Ascending aorta (tissue), 2 donors: ENCODE measurements around the gene EN2. TPM values are rescaled to one million over a fixed set of nuclear protein-coding genes. Genes with fewer than 3 reads are reported as not detected.
A peak's percentile ranks its signal among the peaks of the same experiment; 100 is the strongest.

Experiments
- DNase-seq, 2 donors: peaks; one replicate each; pipeline ENCODE4 v3.0.0-alpha.2; 2019; ENCODE audit warnings: low spot score in 2 of 2
- H3K27ac ChIP-seq, 2 donors: fragments of 200-600 bp; sonication (generic); one replicate each; pipeline ENCODE4 v1.5.1; 2016 to 2017; ENCODE audit warnings: mild to moderate bottlenecking in 1 of 2
- H3K27me3 ChIP-seq: fragments of 200-600 bp; sonication (generic); one replicate; pipeline ENCODE4 v1.5.1; 2017
- H3K36me3 ChIP-seq, 2 donors: fragments of 200-600 bp; sonication (generic); one replicate each; pipeline ENCODE4 v1.5.1; 2016
- H3K4me1 ChIP-seq, 2 donors: fragments of 200-600 bp; sonication (generic); one replicate each; pipeline ENCODE4 v1.5.1; 2016 to 2017; ENCODE audit warnings: mild to moderate bottlenecking in 1 of 2
- H3K4me3 ChIP-seq, 2 donors: fragments of 200-600 bp; sonication (generic); one replicate each; pipeline ENCODE4 v1.5.1; 2016 to 2017; ENCODE audit warnings: mild to moderate bottlenecking in 1 of 2
- H3K9me3 ChIP-seq, 2 donors: fragments of 200-600 bp; sonication (generic); one replicate each; pipeline ENCODE4 v1.5.1; 2016
- intact Hi-C: fragments of 100-400 bp; cut with DNase I; formaldehyde crosslinking; loops from one replicate; pipeline ENCODE4 v1.15.1; 2023
- total RNA-seq: library from RNA; depleted of rRNA; stranded (reverse); fragments of >200 nt; gene quantifications from one replicate; pipeline ENCODE4 v1.1.0, GENCODE V29; 2016
- TF ChIP-seq, protein P1 (sequence below), 3 experiments: fragments of 200-600 bp in 2 of 3; fragments of 450-650 bp in 1 of 3; sonication (generic) in 2 of 3; IDR thresholded peaks; one replicate each; pipeline ENCODE4 v1.5.1; 2016 to 2019; ENCODE audit warnings: antibody characterized with exemption in 3 of 3, mild to moderate bottlenecking in 1 of 3, moderate library complexity in 1 of 3

EN2 gene
- total RNA-seq: not detected

DNA sequence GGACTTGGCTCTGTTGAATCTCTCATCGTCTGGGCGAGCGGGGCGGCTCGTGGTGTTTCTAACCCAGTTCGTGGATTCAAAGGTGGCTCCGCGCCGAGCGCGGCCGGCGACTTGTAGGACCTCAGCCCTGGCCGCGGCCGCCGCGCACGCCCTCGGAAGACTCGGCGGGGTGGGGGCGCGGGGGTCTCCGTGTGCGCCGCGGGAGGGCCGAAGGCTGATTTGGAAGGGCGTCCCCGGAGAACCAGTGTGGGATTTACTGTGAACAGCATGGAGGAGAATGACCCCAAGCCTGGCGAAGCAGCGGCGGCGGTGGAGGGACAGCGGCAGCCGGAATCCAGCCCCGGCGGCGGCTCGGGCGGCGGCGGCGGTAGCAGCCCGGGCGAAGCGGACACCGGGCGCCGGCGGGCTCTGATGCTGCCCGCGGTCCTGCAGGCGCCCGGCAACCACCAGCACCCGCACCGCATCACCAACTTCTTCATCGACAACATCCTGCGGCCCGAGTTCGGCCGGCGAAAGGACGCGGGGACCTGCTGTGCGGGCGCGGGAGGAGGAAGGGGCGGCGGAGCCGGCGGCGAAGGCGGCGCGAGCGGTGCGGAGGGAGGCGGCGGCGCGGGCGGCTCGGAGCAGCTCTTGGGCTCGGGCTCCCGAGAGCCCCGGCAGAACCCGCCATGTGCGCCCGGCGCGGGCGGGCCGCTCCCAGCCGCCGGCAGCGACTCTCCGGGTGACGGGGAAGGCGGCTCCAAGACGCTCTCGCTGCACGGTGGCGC, at the start of gene EN2:
TSS of gene EN2 (plus strand) at position 19 of the 767 bp plus-strand sequence. CDS start at position 268, 249 bp downstream.
- H3K4me1 ChIP-seq: peaks cover 17 to 20% of the 10 kb centered on the region in 2 donors
- H3K27me3 ChIP-seq: peaks cover 46% of the 10 kb centered on the region
- H3K27ac ChIP-seq: no peak within 1 kb of the TSS
- peak within 1 kb of the TSS; percentile 61 to 68 for H3K4me3 ChIP-seq
- TF ChIP-seq, protein P1, sequence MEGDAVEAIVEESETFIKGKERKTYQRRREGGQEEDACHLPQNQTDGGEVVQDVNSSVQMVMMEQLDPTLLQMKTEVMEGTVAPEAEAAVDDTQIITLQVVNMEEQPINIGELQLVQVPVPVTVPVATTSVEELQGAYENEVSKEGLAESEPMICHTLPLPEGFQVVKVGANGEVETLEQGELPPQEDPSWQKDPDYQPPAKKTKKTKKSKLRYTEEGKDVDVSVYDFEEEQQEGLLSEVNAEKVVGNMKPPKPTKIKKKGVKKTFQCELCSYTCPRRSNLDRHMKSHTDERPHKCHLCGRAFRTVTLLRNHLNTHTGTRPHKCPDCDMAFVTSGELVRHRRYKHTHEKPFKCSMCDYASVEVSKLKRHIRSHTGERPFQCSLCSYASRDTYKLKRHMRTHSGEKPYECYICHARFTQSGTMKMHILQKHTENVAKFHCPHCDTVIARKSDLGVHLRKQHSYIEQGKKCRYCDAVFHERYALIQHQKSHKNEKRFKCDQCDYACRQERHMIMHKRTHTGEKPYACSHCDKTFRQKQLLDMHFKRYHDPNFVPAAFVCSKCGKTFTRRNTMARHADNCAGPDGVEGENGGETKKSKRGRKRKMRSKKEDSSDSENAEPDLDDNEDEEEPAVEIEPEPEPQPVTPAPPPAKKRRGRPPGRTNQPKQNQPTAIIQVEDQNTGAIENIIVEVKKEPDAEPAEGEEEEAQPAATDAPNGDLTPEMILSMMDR (IDR thresholded peaks at IDR 0.05): no peak
- DNase-seq: no peak
- H3K36me3 ChIP-seq: no peaks in the 10 kb centered on the region
- intact Hi-C loops: loop anchor here (5.0 kb wide), 1 partner anchor 161 kb away; the partner anchor contains the start of gene INSIG1
- no peaks in the 10 kb centered on the region for H3K9me3 ChIP-seq

DNA sequence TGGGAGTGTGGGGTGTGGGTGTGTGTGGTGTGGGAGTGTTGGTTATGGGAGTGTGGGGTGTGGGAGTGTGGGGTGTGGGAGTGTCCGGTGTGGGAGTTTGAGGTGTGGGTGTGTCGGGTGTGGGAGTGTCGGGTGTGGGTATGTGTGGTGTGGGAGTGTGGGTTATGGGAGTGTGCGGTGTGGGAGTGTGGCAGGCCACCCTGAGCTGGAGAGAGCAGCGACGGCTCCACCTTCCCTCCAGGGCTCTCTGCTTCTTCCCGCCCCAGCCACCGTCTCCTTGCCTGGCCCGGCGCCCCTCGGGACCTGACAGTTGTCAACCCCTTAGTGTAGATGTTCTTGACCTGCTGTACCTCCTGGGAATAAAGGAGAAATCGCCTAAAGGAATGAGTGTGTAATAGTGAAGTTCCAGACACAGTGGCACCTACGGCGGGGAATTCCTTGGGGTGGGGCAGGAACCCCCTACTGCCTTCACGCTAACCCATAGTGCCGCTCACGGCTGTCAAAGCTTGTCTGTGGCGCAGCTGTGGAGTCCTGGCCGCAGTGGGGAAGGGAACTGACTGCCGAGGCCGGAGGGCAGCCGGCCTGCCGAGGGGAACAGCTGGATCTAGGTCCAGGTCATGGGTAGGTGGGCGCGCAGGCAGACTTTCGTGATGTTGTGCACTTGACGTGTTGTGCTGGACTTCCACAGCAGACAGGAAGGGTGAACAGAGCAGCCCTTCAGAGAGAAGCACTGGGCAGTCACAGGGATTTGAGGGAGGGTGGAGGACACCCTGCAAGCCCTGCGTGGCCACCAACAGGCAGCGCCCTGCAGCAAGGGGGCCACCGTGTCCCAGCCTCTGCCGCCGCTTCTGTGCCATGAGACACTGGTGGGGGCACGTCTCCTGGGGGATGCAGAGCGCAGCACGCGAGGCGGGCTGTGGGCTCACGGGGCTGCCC, 49.0 kb upstream of the EN2 start:
- no peaks in the 10 kb centered on the region for H3K36me3 ChIP-seq
- no peak overlapping the region for H3K4me3 ChIP-seq
- no peak overlapping the region for H3K27ac ChIP-seq
- intact Hi-C loops: no loop called here
- no peaks in the 10 kb centered on the region for H3K4me1 ChIP-seq
- DNase-seq: no peak
- no peaks in the 10 kb centered on the region for H3K9me3 ChIP-seq
- TF ChIP-seq, protein P1 (IDR thresholded peaks at IDR 0.05): no peak
- no peaks in the 10 kb centered on the region for H3K27me3 ChIP-seq

DNA sequence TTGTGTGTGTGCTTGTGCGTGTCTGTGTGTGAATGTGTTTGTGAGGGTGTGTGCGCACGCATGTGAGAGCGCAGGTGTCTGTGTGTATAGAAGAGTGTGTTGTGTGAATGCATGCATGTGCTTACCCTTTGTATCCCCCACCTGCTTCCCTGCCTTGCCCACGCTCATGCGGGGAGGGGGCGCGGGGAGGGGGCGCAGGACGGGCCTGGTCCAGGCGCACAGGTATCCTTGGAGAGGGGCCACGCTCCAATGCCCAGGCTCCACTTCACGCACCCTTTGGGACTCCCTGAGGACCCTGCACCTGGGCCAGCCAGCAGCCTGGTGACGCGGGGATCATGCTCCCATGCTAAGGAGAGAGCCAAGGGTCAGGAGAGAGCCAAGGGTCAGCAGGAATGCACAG, 47.9 kb upstream of the EN2 start:
- TF ChIP-seq, protein P1 (IDR thresholded peaks at IDR 0.05): no peak

DNA sequence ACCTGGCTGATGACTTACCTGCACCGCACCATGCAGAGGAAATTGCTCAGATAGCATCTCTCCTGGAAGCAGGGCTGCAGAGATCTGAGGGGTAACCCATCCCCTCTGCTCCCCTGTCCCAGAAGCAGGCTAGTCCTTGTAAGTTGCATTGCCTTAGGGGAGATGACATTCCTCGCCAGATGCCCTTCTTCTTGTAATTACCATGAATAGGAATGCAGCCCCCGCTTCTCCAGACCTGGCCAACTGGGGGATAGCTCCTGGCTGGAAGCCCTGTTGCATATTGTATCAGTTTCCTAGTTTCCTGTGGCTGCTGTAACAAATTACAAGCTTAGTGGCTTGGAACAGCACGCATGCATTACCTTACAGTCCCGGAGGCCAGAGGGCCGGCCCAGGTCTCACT, 47.5 kb upstream of the EN2 start:
- no peaks in the 10 kb centered on the region for H3K4me1 ChIP-seq
- intact Hi-C loops: no loop called here
- H3K36me3 ChIP-seq: no peaks in the 10 kb centered on the region
- no peak overlapping the region for H3K4me3 ChIP-seq
- TF ChIP-seq, protein P1 (IDR thresholded peaks at IDR 0.05): no peak
- no peaks in the 10 kb centered on the region for H3K27me3 ChIP-seq
- H3K9me3 ChIP-seq: no peaks in the 10 kb centered on the region
- H3K27ac ChIP-seq: no peak overlapping the region
- DNase-seq: no peak

More for the DNA sequence above, 47.9 kb upstream of the EN2 start:
- no peaks in the 10 kb centered on the region for H3K36me3 ChIP-seq
- H3K4me3 ChIP-seq: no peak overlapping the region
- no peak overlapping the region for H3K27ac ChIP-seq
- H3K4me1 ChIP-seq: no peaks in the 10 kb centered on the region
- intact Hi-C loops: no loop called here
- DNase-seq: no peak
- H3K27me3 ChIP-seq: no peaks in the 10 kb centered on the region
- H3K9me3 ChIP-seq: no peaks in the 10 kb centered on the region

DNA sequence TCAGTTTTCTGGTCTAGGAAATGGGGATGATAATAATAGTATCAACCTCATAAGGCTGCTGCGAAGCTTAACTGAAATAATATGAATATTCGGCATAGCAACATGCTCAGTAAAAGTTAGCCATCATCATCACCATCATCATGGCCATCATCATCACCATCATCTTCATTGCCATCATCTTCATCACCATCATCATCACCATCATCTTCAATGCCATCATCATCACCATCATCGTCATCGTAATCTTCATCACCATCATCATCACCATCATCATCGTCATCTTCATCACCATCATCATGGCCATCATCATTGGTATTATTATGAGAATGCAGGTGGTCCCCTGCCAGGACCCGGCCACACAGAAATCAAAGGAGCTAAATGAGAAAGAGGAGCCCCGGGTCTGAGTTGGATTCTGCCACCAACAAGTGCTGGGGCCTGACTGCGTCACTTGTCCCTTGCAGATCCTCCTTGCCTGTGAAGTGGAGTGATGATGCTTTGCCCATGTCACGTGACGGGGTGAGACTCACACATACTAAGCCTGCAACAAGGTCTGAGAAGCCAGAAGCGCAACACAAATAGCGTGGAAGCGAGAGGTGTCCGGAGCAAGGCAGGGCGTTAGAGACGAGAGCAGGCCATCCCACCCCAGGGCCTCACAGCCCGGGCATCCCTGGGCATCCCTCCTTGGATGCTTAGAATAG, 46.1 kb upstream of the EN2 start:
- TF ChIP-seq, protein P1 (IDR thresholded peaks at IDR 0.05): no peak
- Histone ChIP-seq H3K4me3 (no peak overlapping the region), H3K9me3 (no peaks in the 10 kb centered on the region), H3K27ac (no peak overlapping the region), H3K36me3 (no peaks in the 10 kb centered on the region), H3K27me3 (no peaks in the 10 kb centered on the region), H3K4me1 (no peaks in the 10 kb centered on the region)
- no peak for DNase-seq
- intact Hi-C loops: no loop called here
